Measurements from ENCODE around the gene AK6. TPM values are rescaled to one million over a fixed set of nuclear protein-coding genes. Genes with fewer than 3 reads are reported as not detected.
"Not testable (repeated sequence)": the region's sequence is repeated elsewhere in the genome, so short reads cannot be mapped to it uniquely, and the experiment has no call there.

Gene AK6
- total and polyA plus RNA-seq, 2 donors (not counting 1 experiment from before 2014, with no cell fraction given) = 34.3 to 55.1 TPM

GRCh38 chr5:69372394-69372793 is 3.1 kb upstream of the AK6 start:
- no peaks in the 10 kb centered on the region for H4K20me1 ChIP-seq (ENCODE audit: control insufficient read depth, extremely low read depth, insufficient read depth, low read length)
- peaks cover 4% of the 10 kb centered on the region for H3K36me3 ChIP-seq (ENCODE audit: control insufficient read depth, insufficient read depth, low read length)
- H3K79me2 ChIP-seq (ENCODE audit: control insufficient read depth, insufficient read depth, low read length) = peaks cover 25% of the 10 kb centered on the region
- H3K4me1 ChIP-seq (ENCODE audit: control insufficient read depth, extremely low read depth, insufficient read depth, low read length) = peaks cover 3% of the 10 kb centered on the region
- H3K4me2 ChIP-seq (ENCODE audit: extremely low read depth, insufficient read depth, low read length) = no peak overlapping the region
- H3K9ac ChIP-seq (ENCODE audit: insufficient read depth, low read length) = no peak overlapping the region
- no peak for DNase-seq (ENCODE audit: low read depth in 2 of 2)
- H3K27me3 ChIP-seq (ENCODE audit: control insufficient read depth, insufficient read depth, low read length) = no peaks in the 10 kb centered on the region
- H2AFZ ChIP-seq (ENCODE audit: low read length) = no peak overlapping the region
- TF ChIP-seq CTCF (conservative IDR thresholded peaks at IDR 0.05 in 1 of 2, IDR thresholded peaks at IDR 0.05 in 1 of 2; ENCODE audit: low read depth in 1 of 2, low read length in 2 of 2) = no peak
- no peak for TF ChIP-seq EZH2 (IDR thresholded peaks at IDR 0.05; ENCODE audit: low read length, missing control alignments)
- no peaks in the 10 kb centered on the region for H3K9me3 ChIP-seq (ENCODE audit: control insufficient read depth, insufficient read depth, low read depth, low read length)
- H3K4me3 ChIP-seq (replicated peaks in 1 of 4; ENCODE audit: control extremely low read depth in 1 of 4, insufficient read depth in 1 of 4, low read depth in 3 of 4, low read length in 4 of 4) = no peak overlapping the region
- H3K27ac ChIP-seq (ENCODE audit: insufficient read depth, low read length) = no peak overlapping the region

GRCh38 chr5:69370335-69370734 is 1.0 kb upstream of the AK6 start:
- DNase-seq (ENCODE audit: low read depth in 2 of 2); H3K36me3 ChIP-seq (ENCODE audit: control insufficient read depth, insufficient read depth, low read length); H3K9me3 ChIP-seq (ENCODE audit: control insufficient read depth, insufficient read depth, low read depth, low read length); H3K27me3 ChIP-seq (ENCODE audit: control insufficient read depth, insufficient read depth, low read length); H4K20me1 ChIP-seq (ENCODE audit: control insufficient read depth, extremely low read depth, insufficient read depth, low read length); H3K4me1 ChIP-seq (ENCODE audit: control insufficient read depth, extremely low read depth, insufficient read depth, low read length): not testable (repeated sequence)
- peak overlapping the region; percentile 57 to 90 (median 74) for H3K4me3 ChIP-seq (replicated peaks in 1 of 4; ENCODE audit: control extremely low read depth in 1 of 4, insufficient read depth in 1 of 4, low read depth in 3 of 4, low read length in 4 of 4)
- H3K9ac ChIP-seq (ENCODE audit: insufficient read depth, low read length) = peak overlapping the region; percentile 26
- peaks cover 45% of the 10 kb centered on the region for H3K79me2 ChIP-seq (ENCODE audit: control insufficient read depth, insufficient read depth, low read length)
- peak overlapping the region; percentile 99 for H3K27ac ChIP-seq (ENCODE audit: insufficient read depth, low read length)
- peak overlapping the region; percentile 90 for H3K4me2 ChIP-seq (ENCODE audit: extremely low read depth, insufficient read depth, low read length)
- H2AFZ ChIP-seq (ENCODE audit: low read length) = peak overlapping the region; percentile 76

GRCh38 chr5:69368458-69369339 is 621 bp downstream of the AK6 start:
- Histone ChIP-seq H3K36me3 (ENCODE audit: control insufficient read depth, insufficient read depth, low read length) (peaks cover 3% of the 10 kb centered on the region), H3K4me3 (replicated peaks in 1 of 4; ENCODE audit: control extremely low read depth in 1 of 4, insufficient read depth in 1 of 4, low read depth in 3 of 4, low read length in 4 of 4) (peak overlapping the region; percentile 57 to 92 (median 74))

More at GRCh38 chr5:69368458-69369339, 621 bp downstream of the AK6 start:
- Histone ChIP-seq H3K9ac (ENCODE audit: insufficient read depth, low read length) (peak overlapping the region; percentile 99), H3K79me2 (ENCODE audit: control insufficient read depth, insufficient read depth, low read length) (peaks cover 60% of the 10 kb centered on the region), H3K4me1 (ENCODE audit: control insufficient read depth, extremely low read depth, insufficient read depth, low read length) (peaks cover 3% of the 10 kb centered on the region), H3K4me2 (ENCODE audit: extremely low read depth, insufficient read depth, low read length) (peak overlapping the region; percentile 95), H3K27ac (ENCODE audit: insufficient read depth, low read length) (peak overlapping the region; percentile 99), H4K20me1 (ENCODE audit: control insufficient read depth, extremely low read depth, insufficient read depth, low read length) (no peaks in the 10 kb centered on the region), H3K9me3 (ENCODE audit: control insufficient read depth, insufficient read depth, low read depth, low read length) (no peaks in the 10 kb centered on the region), H2AFZ (ENCODE audit: low read length) (no peak overlapping the region), H3K27me3 (ENCODE audit: control insufficient read depth, insufficient read depth, low read length) (no peaks in the 10 kb centered on the region)
- DNase-seq (ENCODE audit: low read depth in 2 of 2) = peak; percentile 56 to 59
- TF ChIP-seq EZH2 (IDR thresholded peaks at IDR 0.05; ENCODE audit: low read length, missing control alignments) (no peak), CTCF (conservative IDR thresholded peaks at IDR 0.05 in 1 of 2, IDR thresholded peaks at IDR 0.05 in 1 of 2; ENCODE audit: low read depth in 1 of 2, low read length in 2 of 2) (no peak)

Measured in fibroblast of lung (primary cell).